ENCODE data around the gene PAX6. TPM values are rescaled to one million over a fixed set of nuclear protein-coding genes. Genes with fewer than 3 reads are reported as not detected.

PAX6 gene
- polyA plus RNA-seq, 2 of the 4 experiments (the other 2 are of a cell fraction) = 1.8 to 2.0 TPM

DNA sequence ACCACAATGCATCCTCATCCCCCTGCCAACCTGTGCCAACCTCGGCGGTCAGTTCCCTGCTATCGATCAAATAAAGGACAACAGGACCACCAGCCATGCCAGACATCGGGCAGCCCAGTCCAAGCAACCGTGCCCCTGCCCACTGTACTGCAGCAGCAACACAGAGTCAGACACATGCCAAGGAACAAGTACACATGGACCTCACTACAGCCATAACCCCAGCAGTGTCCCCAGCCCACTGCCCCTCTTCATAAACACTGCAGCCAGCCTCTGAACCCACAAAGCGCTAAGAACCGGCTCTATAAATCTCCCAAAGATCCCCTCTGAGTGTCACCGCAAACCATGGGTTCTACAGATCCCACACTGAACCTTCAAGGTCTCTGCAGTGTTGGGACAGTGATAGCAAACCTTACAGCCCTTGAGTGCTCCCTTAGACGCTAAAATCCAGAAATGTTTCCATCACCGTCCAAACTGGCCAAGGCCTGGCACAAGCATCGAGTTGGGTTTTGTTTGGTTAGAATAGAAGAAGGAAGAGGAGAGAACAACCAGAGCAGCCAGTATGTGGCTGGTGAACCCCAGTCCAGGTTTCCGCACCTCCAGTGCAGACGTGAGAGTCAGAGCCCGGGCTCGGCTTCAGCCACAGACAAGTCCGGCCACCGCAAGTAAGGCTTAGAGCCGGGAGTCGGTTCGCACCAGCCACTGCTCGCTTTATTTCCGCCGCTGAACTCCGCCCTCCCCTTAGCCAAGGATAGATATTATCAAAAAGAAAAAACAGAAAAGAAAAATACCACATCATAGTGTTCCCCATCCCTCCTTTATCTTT, 7.9 kb downstream of the PAX6 start:
- no peaks in the 10 kb centered on the region for H3K4me1 ChIP-seq
- FAIRE-seq (no peak), DNase-seq (ENCODE audit: low read depth in 1 of 2, low spot score in 1 of 2) (no peak), ATAC-seq (peak in 1 of 2 experiments; percentile 38; a peak in 2 of 6 replicates)
- TF ChIP-seq EHMT2 (IDR thresholded peaks at IDR 0.05; ENCODE audit: low read depth) (no peak), JUNB (IDR thresholded peaks at IDR 0.05) (no peak), HEYL (CRISPR knock-in tag; IDR thresholded peaks at IDR 0.05) (no peak), BHLHE40 (IDR thresholded peaks at IDR 0.05; ENCODE audit: low read depth, low read length) (no peak), EHF (CRISPR knock-in tag; IDR thresholded peaks at IDR 0.05) (no peak), NR3C1 (IDR thresholded peaks at IDR 0.05) (no peak)
- TF ChIP-seq, protein P1, sequence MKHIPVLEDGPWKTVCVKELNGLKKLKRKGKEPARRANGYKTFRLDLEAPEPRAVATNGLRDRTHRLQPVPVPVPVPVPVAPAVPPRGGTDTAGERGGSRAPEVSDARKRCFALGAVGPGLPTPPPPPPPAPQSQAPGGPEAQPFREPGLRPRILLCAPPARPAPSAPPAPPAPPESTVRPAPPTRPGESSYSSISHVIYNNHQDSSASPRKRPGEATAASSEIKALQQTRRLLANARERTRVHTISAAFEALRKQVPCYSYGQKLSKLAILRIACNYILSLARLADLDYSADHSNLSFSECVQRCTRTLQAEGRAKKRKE (CRISPR knock-in tag; IDR thresholded peaks at IDR 0.05; ENCODE audit: low read depth) = no peak
- no peaks in the 10 kb centered on the region for H3K9me3 ChIP-seq
- no peak overlapping the region for H3K4me3 ChIP-seq
- 75% methylated on average over 24 of the region's 24 CpGs for WGBS (ENCODE audit: missing lambda C conversion rate)
- ChIA-PET POLR2A (no interaction called here), CTCF (interaction anchor here (1.0 kb wide), 1 partner anchor 67 kb away, joined by 3 read pairs; no protein-coding TSS in a partner anchor)
- no peak overlapping the region for H3K27ac ChIP-seq
- no peak overlapping the region for H3K4me2 ChIP-seq

DNA sequence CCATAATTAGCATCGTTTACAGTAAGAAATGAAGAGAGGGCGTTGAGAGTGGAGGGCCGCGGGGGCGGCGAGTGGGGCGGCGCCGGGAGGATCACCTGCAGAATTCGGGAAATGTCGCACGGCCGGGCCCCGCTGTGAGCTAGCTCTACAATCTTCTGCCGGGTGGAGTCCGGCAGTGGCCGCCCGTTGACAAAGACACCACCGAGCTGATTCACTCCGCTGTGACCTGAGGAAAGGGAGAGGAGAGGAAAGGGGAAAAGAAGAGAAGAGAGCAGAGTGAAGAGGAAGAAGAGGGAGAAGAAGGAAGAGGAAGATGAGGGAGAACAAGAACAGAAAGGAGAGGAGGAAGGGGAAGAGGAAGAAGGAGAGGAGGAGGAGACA, 8.5 kb downstream of the PAX6 start:
- ChIA-PET CTCF (no interaction called here), POLR2A (no interaction called here)
- Histone ChIP-seq H3K27ac (no peak overlapping the region), H3K9me3 (no peaks in the 10 kb centered on the region), H3K4me2 (no peak overlapping the region), H3K4me1 (no peaks in the 10 kb centered on the region), H3K4me3 (no peak overlapping the region)
- TF ChIP-seq, protein P2, sequence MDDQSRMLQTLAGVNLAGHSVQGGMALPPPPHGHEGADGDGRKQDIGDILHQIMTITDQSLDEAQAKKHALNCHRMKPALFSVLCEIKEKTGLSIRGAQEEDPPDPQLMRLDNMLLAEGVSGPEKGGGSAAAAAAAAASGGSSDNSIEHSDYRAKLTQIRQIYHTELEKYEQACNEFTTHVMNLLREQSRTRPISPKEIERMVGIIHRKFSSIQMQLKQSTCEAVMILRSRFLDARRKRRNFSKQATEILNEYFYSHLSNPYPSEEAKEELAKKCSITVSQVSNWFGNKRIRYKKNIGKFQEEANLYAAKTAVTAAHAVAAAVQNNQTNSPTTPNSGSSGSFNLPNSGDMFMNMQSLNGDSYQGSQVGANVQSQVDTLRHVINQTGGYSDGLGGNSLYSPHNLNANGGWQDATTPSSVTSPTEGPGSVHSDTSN (IDR thresholded peaks at IDR 0.05) = no peak
- TF ChIP-seq MAFK (IDR thresholded peaks at IDR 0.05; ENCODE audit: partially characterized antibody) = no peak
- TF ChIP-seq HOXA7 (CRISPR knock-in tag; IDR thresholded peaks at IDR 0.05) = no peak
- TF ChIP-seq POLR2AphosphoS2 (conservative IDR thresholded peaks at IDR 0.05; ENCODE audit: low read length) = no peak
- TF ChIP-seq, protein P3, sequence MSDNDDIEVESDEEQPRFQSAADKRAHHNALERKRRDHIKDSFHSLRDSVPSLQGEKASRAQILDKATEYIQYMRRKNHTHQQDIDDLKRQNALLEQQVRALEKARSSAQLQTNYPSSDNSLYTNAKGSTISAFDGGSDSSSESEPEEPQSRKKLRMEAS (IDR thresholded peaks at IDR 0.05) = no peak
- no peak for TF ChIP-seq HEYL (CRISPR knock-in tag; IDR thresholded peaks at IDR 0.05)
- no peak for TF ChIP-seq TP53 (CRISPR knock-in tag; IDR thresholded peaks at IDR 0.05)
- TF ChIP-seq, protein P4, sequence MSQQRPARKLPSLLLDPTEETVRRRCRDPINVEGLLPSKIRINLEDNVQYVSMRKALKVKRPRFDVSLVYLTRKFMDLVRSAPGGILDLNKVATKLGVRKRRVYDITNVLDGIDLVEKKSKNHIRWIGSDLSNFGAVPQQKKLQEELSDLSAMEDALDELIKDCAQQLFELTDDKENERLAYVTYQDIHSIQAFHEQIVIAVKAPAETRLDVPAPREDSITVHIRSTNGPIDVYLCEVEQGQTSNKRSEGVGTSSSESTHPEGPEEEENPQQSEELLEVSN (IDR thresholded peaks at IDR 0.05; ENCODE audit: borderline replicate concordance, low read depth) = no peak
- no peak for TF ChIP-seq BHLHE40 (IDR thresholded peaks at IDR 0.05; ENCODE audit: low read depth, low read length)
- TF ChIP-seq, protein P5, sequence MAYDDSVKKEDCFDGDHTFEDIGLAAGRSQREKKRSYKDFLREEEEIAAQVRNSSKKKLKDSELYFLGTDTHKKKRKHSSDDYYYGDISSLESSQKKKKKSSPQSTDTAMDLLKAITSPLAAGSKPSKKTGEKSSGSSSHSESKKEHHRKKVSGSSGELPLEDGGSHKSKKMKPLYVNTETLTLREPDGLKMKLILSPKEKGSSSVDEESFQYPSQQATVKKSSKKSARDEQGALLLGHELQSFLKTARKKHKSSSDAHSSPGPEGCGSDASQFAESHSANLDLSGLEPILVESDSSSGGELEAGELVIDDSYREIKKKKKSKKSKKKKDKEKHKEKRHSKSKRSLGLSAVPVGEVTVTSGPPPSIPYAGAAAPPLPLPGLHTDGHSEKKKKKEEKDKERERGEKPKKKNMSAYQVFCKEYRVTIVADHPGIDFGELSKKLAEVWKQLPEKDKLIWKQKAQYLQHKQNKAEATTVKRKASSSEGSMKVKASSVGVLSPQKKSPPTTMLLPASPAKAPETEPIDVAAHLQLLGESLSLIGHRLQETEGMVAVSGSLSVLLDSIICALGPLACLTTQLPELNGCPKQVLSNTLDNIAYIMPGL (CRISPR knock-in tag; IDR thresholded peaks at IDR 0.05; ENCODE audit: borderline replicate concordance) = no peak
- TF ChIP-seq KDM1A (IDR thresholded peaks at IDR 0.05; ENCODE audit: low read depth) = no peak
- TF ChIP-seq POLR2A (IDR thresholded peaks at IDR 0.05; ENCODE audit: low read length) = no peak
- TF ChIP-seq, protein P6, sequence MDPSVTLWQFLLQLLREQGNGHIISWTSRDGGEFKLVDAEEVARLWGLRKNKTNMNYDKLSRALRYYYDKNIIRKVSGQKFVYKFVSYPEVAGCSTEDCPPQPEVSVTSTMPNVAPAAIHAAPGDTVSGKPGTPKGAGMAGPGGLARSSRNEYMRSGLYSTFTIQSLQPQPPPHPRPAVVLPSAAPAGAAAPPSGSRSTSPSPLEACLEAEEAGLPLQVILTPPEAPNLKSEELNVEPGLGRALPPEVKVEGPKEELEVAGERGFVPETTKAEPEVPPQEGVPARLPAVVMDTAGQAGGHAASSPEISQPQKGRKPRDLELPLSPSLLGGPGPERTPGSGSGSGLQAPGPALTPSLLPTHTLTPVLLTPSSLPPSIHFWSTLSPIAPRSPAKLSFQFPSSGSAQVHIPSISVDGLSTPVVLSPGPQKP (IDR thresholded peaks at IDR 0.05; ENCODE audit: low read depth, low read length) = no peak
- no peak for TF ChIP-seq NPAS2 (CRISPR knock-in tag; IDR thresholded peaks at IDR 0.05; ENCODE audit: borderline replicate concordance)
- no peak for TF ChIP-seq FOXS1 (CRISPR knock-in tag; IDR thresholded peaks at IDR 0.05)
- FAIRE-seq (no peak), DNase-seq (ENCODE audit: low read depth in 1 of 2, low spot score in 1 of 2) (no peak), ATAC-seq (no peak)
- 84% methylated on average over 19 of the region's 20 CpGs for WGBS (ENCODE audit: missing lambda C conversion rate)
